Measurements from ENCODE around the gene DGKZ. TPM values are rescaled to one million over a fixed set of nuclear protein-coding genes. Genes with fewer than 3 reads are reported as not detected.

The DGKZ gene
- total RNA-seq, 1 donor from 2014 or later, result 46.8 TPM

- H3K9me3 Mint-ChIP-seq (ENCODE audit: low read depth), result no peaks in the 10 kb centered on the region
- H3K36me3 Mint-ChIP-seq (ENCODE audit: low read depth), result peaks cover 2% of the 10 kb centered on the region
- DNase-seq (ENCODE audit: low spot score), result no peak
- no peak overlapping the region for H3K27ac Mint-ChIP-seq (ENCODE audit: unreplicated experiment)
- peaks cover 11% of the 10 kb centered on the region for H3K27me3 Mint-ChIP-seq (ENCODE audit: low read depth)
- TF ChIP-seq CTCF (IDR thresholded peaks at IDR 0.05), result no peak
- peaks cover 33% of the 10 kb centered on the region for H3K4me1 Mint-ChIP-seq (ENCODE audit: low read depth)
- no peak overlapping the region for H3K4me3 Mint-ChIP-seq (ENCODE audit: unreplicated experiment)
These were observed 17.1 kb upstream of the DGKZ start for GRCh38 chr11:46330154-46330553.

GRCh38 chr11:46330563-46331281 lies 16.5 kb upstream of the DGKZ start:
- no peaks in the 10 kb centered on the region for H3K9me3 Mint-ChIP-seq (ENCODE audit: low read depth)
- H3K27me3 Mint-ChIP-seq (ENCODE audit: low read depth), result peaks cover 11% of the 10 kb centered on the region
- no peak for DNase-seq (ENCODE audit: low spot score)

GRCh38 chr11:46331282-46331984 lies 15.8 kb upstream of the DGKZ start:
- peaks cover 2% of the 10 kb centered on the region for H3K36me3 Mint-ChIP-seq (ENCODE audit: low read depth)
- H3K9me3 Mint-ChIP-seq (ENCODE audit: low read depth), result no peaks in the 10 kb centered on the region
- H3K4me1 Mint-ChIP-seq (ENCODE audit: low read depth), result peaks cover 39% of the 10 kb centered on the region
- no peak for DNase-seq (ENCODE audit: low spot score)
- no peak overlapping the region for H3K27ac Mint-ChIP-seq (ENCODE audit: unreplicated experiment)
- no peak for TF ChIP-seq CTCF (IDR thresholded peaks at IDR 0.05)
- H3K27me3 Mint-ChIP-seq (ENCODE audit: low read depth), result peaks cover 11% of the 10 kb centered on the region
- H3K4me3 Mint-ChIP-seq (ENCODE audit: unreplicated experiment), result peak overlapping the region; percentile 43

More at GRCh38 chr11:46330563-46331281, 16.5 kb upstream of the DGKZ start:
- no peak overlapping the region for H3K27ac Mint-ChIP-seq (ENCODE audit: unreplicated experiment)
- H3K4me3 Mint-ChIP-seq (ENCODE audit: unreplicated experiment), result no peak overlapping the region
- H3K36me3 Mint-ChIP-seq (ENCODE audit: low read depth), result peaks cover 2% of the 10 kb centered on the region
- no peak for TF ChIP-seq CTCF (IDR thresholded peaks at IDR 0.05)
- peaks cover 34% of the 10 kb centered on the region for H3K4me1 Mint-ChIP-seq (ENCODE audit: low read depth)

GRCh38 chr11:46332093-46332567 lies 15.1 kb upstream of the DGKZ start:
- H3K36me3 Mint-ChIP-seq (ENCODE audit: low read depth), result peaks cover 2% of the 10 kb centered on the region
- no peak overlapping the region for H3K27ac Mint-ChIP-seq (ENCODE audit: unreplicated experiment)
- H3K9me3 Mint-ChIP-seq (ENCODE audit: low read depth), result no peaks in the 10 kb centered on the region
- TF ChIP-seq CTCF (IDR thresholded peaks at IDR 0.05), result no peak
- H3K4me1 Mint-ChIP-seq (ENCODE audit: low read depth), result peaks cover 34% of the 10 kb centered on the region
- no peak for DNase-seq (ENCODE audit: low spot score)
- peaks cover 11% of the 10 kb centered on the region for H3K27me3 Mint-ChIP-seq (ENCODE audit: low read depth)
- H3K4me3 Mint-ChIP-seq (ENCODE audit: unreplicated experiment), result peak overlapping the region; percentile 43

- H3K27me3 Mint-ChIP-seq (ENCODE audit: low read depth), result peaks cover 11% of the 10 kb centered on the region
- no peak for TF ChIP-seq CTCF (IDR thresholded peaks at IDR 0.05)
- no peak overlapping the region for H3K27ac Mint-ChIP-seq (ENCODE audit: unreplicated experiment)
- peaks cover 30% of the 10 kb centered on the region for H3K4me1 Mint-ChIP-seq (ENCODE audit: low read depth)
- no peaks in the 10 kb centered on the region for H3K36me3 Mint-ChIP-seq (ENCODE audit: low read depth)
- peak overlapping the region; percentile 43 for H3K4me3 Mint-ChIP-seq (ENCODE audit: unreplicated experiment)
- H3K9me3 Mint-ChIP-seq (ENCODE audit: low read depth), result no peaks in the 10 kb centered on the region
- no peak for DNase-seq (ENCODE audit: low spot score)
These were observed 14.5 kb upstream of the DGKZ start for GRCh38 chr11:46332568-46333393.

Data from chondrocyte (in vitro differentiated cells).